Tibial nerve (tissue), 4 donors: ENCODE results near the gene NEK4. TPM values are rescaled to one million over a fixed set of nuclear protein-coding genes. Genes with fewer than 3 reads are reported as not detected.

ENCODE experiments used
- DNase-seq, 2 donors: peaks; one replicate each; pipeline ENCODE4 v3.0.0-alpha.2; 2019; ENCODE audit warnings: low spot score in 2 of 2
- H3K27ac ChIP-seq, 4 donors: fragments of 200-600 bp; sonication (generic) in 3 of 4; one replicate each; pipeline ENCODE4 v1.5.1; 2017 to 2019; ENCODE audit warnings: mild to moderate bottlenecking in 1 of 4
- H3K27me3 ChIP-seq, 2 donors: fragments of 200-600 bp; sonication (generic) in 1 of 2; one replicate each; pipeline versions ENCODE4 v1.5.1 to v1.6.0; 2017 to 2019
- H3K36me3 ChIP-seq, 3 donors: fragments of 200-600 bp; sonication (generic); one replicate each; pipeline ENCODE4 v1.5.1; 2018 to 2019
- H3K4me1 ChIP-seq, 4 donors: fragments of 200-600 bp; sonication (generic) in 3 of 4; one replicate each; pipeline ENCODE4 v1.5.1; 2017 to 2019
- H3K4me3 ChIP-seq, 4 donors: fragments of 200-600 bp; sonication (generic) in 3 of 4; one replicate each; pipeline ENCODE4 v1.5.1; 2017 to 2019; ENCODE audit warnings: mild to moderate bottlenecking in 1 of 4, moderate library complexity in 1 of 4
- H3K9me3 ChIP-seq, 4 donors: fragments of 200-600 bp; sonication (generic) in 3 of 4; one replicate each; pipeline ENCODE4 v1.5.1; 2017 to 2019
- CTCF ChIP-seq, 5 experiments: fragments of 200-600 bp in 3 of 5; fragments of 450-650 bp in 2 of 5; sonication (generic) in 3 of 5; IDR thresholded peaks; one replicate each; pipeline ENCODE4 v1.5.1; 2016 to 2019; ENCODE audit warnings: antibody characterized with exemption in 5 of 5, mild to moderate bottlenecking in 3 of 5, moderate library complexity in 2 of 5
- EP300 ChIP-seq, 2 donors: sonication (generic); formaldehyde crosslinking; IDR thresholded peaks; one replicate each; pipeline ENCODE4 v1.6.1; 2017; ENCODE audit warnings: antibody characterized with exemption in 2 of 2, mild to moderate bottlenecking in 1 of 2
- POLR2A ChIP-seq, 2 donors: fragments of 450-650 bp; IDR thresholded peaks; one replicate each; pipeline ENCODE4 v1.6.1; 2017; ENCODE audit warnings: antibody characterized with exemption in 2 of 2, mild to moderate bottlenecking in 2 of 2, moderate library complexity in 2 of 2
- WGBS, 2 donors: methylation state at CpG; one replicate each; pipeline ENCODE4 v1.1.5; 2018; 5-methylcytosine and 5-hydroxymethylcytosine counted together
- total RNA-seq, 4 donors: library from RNA; depleted of rRNA; stranded (reverse); fragments of >200 nt; gene quantifications; one replicate each; pipeline ENCODE4 v1.1.0, GENCODE V29; 2016

The NEK4 gene
- total RNA-seq, 4 donors from 2014 or later = 19.2 to 26.7 (median 20.5) TPM

GRCh38 chr3:52752045-52752660 lies 18.6 kb downstream of the NEK4 start:
- TF ChIP-seq CTCF (IDR thresholded peaks at IDR 0.05) = no peak
- no peak for TF ChIP-seq POLR2A (IDR thresholded peaks at IDR 0.05)
- no peak for TF ChIP-seq EP300 (IDR thresholded peaks at IDR 0.05)
- Histone ChIP-seq H3K9me3 (no peaks in the 10 kb centered on the region), H3K4me3 (no peak overlapping the region), H3K36me3 (peaks cover 0 to 98% (median 6%) of the 10 kb centered on the region in 3 donors), H3K4me1 (no peaks in the 10 kb centered on the region), H3K27me3 (no peaks in the 10 kb centered on the region), H3K27ac (no peak overlapping the region)
- WGBS, 2 donors = 93 to 94% methylated on average over 3 of the region's 3 CpGs
- DNase-seq = no peak

- TF ChIP-seq POLR2A (IDR thresholded peaks at IDR 0.05) = no peak
- TF ChIP-seq CTCF (IDR thresholded peaks at IDR 0.05) = no peak
- TF ChIP-seq EP300 (IDR thresholded peaks at IDR 0.05) = no peak
- H3K9me3 ChIP-seq = no peaks in the 10 kb centered on the region
- DNase-seq = no peak
- H3K27me3 ChIP-seq = no peaks in the 10 kb centered on the region
- no peaks in the 10 kb centered on the region for H3K4me1 ChIP-seq
- no peak overlapping the region for H3K4me3 ChIP-seq
- H3K36me3 ChIP-seq = peaks cover 9 to 97% (median 14%) of the 10 kb centered on the region in 3 donors
- H3K27ac ChIP-seq = no peak overlapping the region
- 84 to 94% methylated on average over 2 of the region's 2 CpGs for WGBS, 2 donors
Measured at GRCh38 chr3:52743721-52744120, 27.0 kb downstream of the NEK4 start.

GRCh38 chr3:52743152-52743551 lies 27.6 kb downstream of the NEK4 start:
- WGBS, 2 donors = 87 to 88% methylated on average over 5 of the region's 5 CpGs
- no peak overlapping the region for H3K27ac ChIP-seq
- TF ChIP-seq EP300 (IDR thresholded peaks at IDR 0.05) (no peak), CTCF (IDR thresholded peaks at IDR 0.05) (no peak), POLR2A (IDR thresholded peaks at IDR 0.05) (no peak)
- H3K27me3 ChIP-seq = no peaks in the 10 kb centered on the region
- DNase-seq = no peak
- no peaks in the 10 kb centered on the region for H3K9me3 ChIP-seq
- no peaks in the 10 kb centered on the region for H3K4me1 ChIP-seq
- peaks cover 9 to 97% (median 14%) of the 10 kb centered on the region in 3 donors for H3K36me3 ChIP-seq
- no peak overlapping the region for H3K4me3 ChIP-seq

GRCh38 chr3:52742418-52743041 lies 28.2 kb downstream of the NEK4 start:
- Histone ChIP-seq H3K27me3 (no peaks in the 10 kb centered on the region), H3K27ac (no peak overlapping the region), H3K9me3 (no peaks in the 10 kb centered on the region), H3K4me1 (no peaks in the 10 kb centered on the region), H3K4me3 (no peak overlapping the region), H3K36me3 (peaks cover 9 to 97% (median 14%) of the 10 kb centered on the region in 3 donors)
- DNase-seq = peak in 1 of 2 donors; percentile 10
- WGBS, 2 donors = 83% methylated on average over 3 of the region's 3 CpGs
- TF ChIP-seq EP300 (IDR thresholded peaks at IDR 0.05) (no peak), CTCF (IDR thresholded peaks at IDR 0.05) (peak; percentile 22 to 52 (median 43)), POLR2A (IDR thresholded peaks at IDR 0.05) (no peak)

GRCh38 chr3:52739730-52740129 lies 31.0 kb downstream of the NEK4 start:
- 54 to 67% methylated on average over 1 of the region's 1 CpG for WGBS, 2 donors
- no peak for TF ChIP-seq CTCF (IDR thresholded peaks at IDR 0.05)
- no peak for TF ChIP-seq POLR2A (IDR thresholded peaks at IDR 0.05)
- TF ChIP-seq EP300 (IDR thresholded peaks at IDR 0.05) = no peak

More at GRCh38 chr3:52739730-52740129, 31.0 kb downstream of the NEK4 start:
- H3K4me1 ChIP-seq = no peaks in the 10 kb centered on the region
- DNase-seq = no peak
- H3K27me3 ChIP-seq = no peaks in the 10 kb centered on the region
- H3K9me3 ChIP-seq = no peaks in the 10 kb centered on the region
- no peak overlapping the region for H3K4me3 ChIP-seq
- peaks cover 0 to 97% (median 11%) of the 10 kb centered on the region in 3 donors for H3K36me3 ChIP-seq
- no peak overlapping the region for H3K27ac ChIP-seq
